GM19025 (cell line): ENCODE results near the gene LRRC74A.

Experiments used
- ATAC-seq: cut with Tn5 transposase; IDR thresholded peaks from one replicate; pipeline ENCODE4 v1.9.1; 2021; ENCODE audit warnings: mild to moderate bottlenecking, low read depth, moderate library complexity; ENCODE audit not compliant: unreplicated experiment

The LRRC74A gene

DNA sequence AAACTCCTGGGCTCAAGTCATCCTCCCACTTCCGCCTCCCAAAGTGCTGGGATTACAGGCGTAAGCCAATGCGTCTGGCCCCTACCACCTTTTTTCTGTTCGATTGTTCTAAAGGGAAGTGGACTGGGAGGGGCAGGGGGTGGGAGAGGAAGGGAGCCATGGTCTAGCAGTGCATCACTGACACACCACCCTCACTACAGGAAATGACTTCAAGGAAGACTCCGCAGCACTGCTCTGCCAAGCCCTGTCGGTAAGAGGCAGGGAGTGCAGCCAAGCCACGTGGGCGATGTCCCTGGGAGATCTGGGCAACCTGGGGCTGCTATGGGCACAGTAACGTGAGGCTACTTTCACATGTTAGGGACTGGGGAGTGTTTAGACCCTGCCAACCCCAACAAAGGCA lies 18.0 kb downstream of the LRRC74A start:
- ATAC-seq = no peak

DNA sequence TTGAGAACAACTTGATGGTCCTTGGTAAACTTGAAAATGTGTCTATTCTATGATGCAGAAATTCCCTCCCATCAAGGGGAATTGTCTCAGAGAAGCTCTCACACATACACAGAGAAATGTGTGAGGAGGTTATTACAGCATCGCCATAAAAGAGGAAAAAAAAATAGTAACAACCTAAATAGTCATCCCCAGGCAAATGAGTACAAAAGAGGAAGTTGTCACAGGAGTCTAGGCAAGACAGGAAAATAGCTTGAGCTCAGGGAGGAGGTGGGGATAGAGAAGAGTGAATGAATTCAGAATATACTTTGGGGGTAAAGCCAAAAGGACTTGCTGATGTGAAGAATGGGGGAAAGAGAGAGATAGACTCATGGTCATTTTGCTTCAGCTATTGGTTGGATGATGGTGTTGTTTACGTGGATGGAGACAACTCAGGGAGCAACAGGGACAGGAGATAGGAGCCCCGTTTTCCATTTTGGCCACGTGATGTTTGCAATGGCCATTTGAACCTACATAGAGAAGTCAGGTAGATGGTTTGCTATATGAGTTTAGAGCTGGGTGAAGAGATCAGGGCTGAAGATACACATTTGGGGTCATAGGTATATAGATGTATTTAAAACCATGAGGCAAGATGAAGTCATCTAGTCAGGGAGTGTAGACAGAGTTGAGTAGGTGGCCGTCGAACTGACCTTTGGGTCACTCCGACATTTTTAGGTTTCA lies 20.3 kb downstream of the LRRC74A start:
- ATAC-seq = no peak

DNA sequence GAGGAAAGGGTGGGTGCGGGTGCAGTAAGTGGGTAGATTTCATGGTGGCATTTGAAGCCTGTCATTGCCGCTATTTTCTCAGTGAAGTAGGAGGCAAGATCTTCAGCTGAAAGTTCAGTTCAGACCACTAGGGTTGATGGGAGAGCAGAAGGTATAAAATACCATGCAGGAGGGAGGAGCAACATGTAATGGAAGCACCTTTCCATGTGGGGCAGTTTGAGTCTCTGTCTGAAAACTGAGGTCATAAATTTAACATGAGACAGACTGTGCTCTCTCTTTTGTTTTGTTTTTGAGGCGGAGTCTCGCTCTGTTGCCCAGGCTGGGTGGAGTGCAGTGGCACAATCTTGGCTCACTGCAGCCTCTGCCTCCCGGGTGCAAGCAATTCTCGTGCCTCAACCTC lies 22.7 kb downstream of the LRRC74A start:
- no peak for ATAC-seq

DNA sequence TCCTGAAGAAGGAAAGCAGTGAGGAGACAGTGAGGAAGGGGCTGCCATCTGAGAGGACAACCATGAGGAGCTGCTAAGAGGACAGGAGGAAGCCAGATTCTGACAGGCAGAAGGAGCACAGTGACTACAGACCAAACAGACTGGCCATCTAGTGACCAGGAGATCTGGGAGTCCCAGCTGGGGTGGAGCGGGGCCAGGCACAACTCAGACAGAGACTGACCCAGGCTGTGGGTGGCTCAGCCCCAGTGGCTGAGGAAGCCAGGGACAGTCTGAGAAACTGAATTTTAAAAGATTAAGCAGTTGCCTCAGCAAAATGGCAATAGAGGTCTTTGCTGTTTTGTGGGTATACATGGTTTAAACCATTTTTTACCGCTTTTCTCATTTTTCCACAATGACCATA lies 28.9 kb downstream of the LRRC74A start:
- no peak for ATAC-seq

DNA sequence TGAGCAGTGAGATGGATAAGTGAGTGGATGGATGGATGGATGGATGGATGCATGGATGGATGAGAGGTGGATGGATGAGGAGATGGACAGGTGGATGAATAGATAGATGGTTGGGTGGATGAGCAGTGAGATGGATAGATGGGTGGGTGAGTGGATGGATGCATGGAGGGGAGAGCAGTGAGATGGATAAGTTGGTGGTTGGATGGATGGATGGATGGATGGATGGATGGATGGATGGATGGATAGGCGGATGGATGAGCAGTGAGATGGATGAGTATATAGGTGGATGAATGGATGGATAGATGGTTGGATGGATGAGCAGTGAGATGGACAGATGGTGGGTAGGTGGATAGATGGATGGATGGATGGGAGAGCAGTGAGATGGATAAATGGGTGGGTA lies 30.6 kb downstream of the LRRC74A start:
- no peak for ATAC-seq

DNA sequence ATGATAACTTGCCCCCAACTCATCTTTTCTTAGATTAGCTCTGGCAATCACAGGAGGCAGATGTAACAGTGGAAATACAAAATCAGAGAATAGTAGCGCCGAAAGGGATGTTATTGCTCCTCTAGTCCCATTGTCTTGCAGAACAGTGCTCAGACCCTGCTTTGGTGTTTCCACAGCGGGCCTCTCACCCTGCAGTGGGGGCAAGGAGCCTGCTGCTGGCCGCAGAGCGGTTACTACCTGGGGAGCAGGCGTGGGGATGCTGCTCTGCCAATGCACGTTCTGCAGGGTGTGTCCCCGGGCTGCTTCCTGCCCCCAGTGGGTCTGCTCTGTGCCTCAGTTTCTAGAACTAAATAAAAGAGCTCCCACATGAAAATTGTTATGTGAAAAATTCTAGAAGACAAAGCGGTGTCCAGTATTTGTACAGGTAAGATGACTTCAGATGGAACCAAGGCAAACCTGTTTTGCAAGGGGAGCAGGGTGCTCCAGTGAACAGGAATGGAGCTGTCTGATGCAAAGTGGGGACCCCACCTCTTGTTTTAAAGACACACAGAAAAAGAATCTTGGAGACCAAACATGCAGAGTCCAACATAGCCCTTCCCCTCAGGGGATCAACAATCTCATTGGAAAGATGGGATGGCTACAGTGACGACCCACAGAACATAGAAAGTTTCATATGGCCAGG lies 35.5 kb downstream of the LRRC74A start:
- ATAC-seq = no peak

DNA sequence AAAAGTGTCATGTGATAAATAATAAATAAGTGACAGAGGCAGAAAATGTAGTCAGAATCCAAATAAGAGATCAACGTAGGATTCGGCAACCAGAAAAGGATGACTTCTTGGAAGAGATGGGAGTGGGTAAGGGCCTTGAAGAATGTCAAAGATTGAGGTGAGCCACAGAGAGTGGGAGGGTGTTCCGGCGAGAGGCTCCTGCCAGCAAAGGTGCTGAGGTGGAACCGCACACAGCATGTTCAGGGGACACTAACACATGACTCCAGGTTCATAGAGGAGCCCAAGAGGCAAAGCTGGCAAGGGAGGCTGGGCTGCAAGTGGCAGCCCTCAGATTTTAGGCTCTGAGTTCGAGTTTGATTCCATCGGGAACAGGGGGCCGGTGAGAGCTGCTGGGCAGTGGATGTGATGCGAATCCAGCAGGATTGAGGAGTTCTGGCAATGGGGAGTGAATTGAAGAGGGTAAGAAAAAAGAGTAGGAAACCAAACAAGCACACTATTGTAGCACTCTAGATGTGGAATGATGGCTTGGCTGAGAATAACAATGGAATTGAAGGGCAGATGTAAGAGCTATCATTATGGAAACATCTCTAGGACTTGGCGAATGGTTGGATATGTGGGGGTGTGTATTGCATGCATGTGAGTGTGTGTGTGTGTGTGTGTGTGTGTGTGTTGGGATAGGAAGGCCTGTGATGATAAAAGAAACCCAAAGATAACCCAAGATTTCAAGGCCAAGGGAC lies 36.5 kb downstream of the LRRC74A start:
- no peak for ATAC-seq

DNA sequence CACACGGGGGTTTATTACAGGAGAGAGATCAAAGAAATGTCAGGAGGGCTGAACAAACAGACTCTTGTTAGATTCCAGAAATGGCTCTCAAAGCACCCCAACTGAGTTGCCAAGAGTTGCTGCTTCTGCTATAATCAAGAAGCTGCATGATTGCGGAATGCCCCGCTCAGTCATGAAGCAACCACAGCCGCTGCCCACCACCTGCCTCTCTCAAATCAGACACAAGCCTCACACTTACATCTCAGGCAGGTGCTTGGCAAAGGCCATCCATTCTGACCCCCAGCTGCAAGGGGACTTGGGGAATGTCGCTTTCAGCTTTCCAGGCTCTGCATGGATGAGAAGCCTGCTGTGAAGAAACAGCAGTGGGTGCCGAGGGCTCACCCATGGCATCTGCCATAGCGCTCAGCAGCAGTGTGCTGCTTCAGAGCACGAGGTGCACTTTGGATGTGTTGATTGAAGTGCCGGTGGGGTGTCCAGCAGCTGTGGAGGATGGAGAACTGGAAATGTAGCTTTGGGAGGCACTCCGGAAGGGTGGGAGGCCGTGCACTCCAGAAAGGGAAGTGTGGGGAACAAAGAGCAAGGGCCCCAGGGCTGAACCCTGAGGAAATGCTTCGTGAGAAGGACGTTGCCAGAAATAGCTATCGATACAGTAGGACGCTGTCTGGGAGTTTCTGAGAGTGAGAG lies 37.7 kb downstream of the LRRC74A start:
- no peak for ATAC-seq

DNA sequence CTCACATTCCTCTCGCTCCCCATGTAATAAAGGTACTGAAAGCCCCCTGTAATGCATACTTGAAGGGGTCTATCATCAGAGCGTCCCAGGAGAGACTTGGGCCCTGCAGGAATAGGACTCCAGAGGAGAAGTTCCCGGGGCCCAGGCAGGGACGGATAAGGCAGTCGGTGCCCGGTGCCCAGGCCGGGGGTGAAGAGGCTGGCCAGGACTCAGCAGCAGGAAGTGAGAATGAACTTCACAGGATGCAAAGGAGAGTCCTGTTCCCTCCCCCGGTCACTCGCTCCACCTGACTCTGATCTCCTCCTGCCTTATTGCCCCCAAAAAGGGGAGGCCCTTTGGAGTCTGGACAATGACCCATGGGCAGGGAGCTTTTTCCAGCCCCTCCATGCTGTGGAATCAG lies 40.2 kb downstream of the LRRC74A start:
- ATAC-seq = no peak

DNA sequence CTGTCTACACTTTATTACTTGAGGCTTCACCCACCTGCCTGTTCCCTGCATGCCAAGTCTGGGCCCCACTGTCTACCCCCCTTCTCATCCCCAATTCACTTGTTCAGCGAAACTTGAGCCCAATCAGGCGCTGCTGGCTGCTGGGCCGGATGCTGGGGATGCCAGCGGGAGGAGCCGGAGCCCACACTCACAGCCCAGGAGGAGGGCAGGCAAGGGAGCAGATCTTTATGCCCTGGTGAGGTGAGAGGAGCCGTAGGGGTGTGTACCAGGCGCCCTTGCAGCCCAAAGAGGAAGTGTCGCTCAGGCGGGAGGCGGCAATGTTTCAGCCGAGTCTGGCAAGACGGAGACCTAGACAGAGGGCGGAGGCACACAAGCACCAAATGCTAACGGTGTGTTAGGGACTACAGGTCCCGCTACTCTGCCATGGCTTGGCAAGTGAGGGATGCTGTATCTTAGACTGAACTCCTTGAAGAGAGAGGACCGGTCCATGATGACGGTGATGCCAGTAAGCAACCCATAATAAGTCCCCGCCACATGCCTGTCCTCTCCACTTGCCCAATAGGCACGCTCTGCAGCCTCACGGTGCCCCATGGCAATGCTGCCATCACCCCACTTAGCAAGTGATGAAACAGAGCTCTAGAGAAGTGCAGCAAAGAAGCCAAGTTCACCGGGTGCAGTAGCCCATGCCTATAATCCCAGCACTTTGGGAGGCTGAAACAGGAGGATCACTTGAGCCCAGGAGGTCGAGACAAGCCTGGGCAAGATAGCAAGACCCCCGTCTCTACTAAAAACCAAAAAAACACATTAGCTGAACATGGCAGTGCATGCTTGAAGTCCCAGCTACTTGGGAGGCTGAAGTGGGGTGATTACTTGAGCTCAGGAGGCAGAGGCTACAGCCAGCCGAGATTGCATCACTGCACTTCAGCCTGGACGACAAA lies 41.6 kb downstream of the LRRC74A start:
- ATAC-seq = no peak

DNA sequence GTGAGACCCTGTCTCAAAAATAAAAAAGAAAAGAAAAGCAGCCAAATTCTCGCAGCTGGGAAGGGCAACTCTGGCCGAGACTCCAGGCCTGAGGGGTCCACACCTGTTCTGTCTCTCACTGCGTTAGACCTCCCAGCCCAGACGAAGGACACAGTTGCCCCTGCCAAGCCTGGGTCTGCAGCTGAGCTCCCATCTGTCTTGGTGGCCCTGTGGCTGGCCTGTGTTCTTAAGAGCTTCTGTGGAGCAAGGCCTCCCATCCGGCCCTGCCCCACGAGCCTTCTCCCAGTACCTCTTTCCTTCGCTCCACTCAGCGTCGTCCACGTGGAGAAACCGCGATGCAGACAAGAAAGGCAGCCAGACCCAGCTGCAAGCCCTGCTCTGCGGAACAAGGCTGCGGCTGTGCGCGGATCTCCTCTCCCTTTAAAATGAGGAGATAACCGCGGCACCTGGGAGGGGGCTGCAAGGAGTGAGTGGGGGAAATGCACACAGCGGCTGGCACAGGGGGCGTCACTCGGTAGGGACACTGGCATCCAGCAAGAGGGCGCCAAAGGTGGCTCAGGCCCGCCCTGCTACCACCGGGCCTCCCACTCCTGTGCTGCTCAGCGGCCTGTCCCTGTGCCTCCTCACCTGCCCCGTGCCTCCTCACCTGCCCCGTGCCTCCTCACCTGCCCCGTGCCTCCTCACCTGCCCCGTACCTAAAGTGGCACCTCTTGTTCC lies 42.4 kb downstream of the LRRC74A start:
- no peak for ATAC-seq

DNA sequence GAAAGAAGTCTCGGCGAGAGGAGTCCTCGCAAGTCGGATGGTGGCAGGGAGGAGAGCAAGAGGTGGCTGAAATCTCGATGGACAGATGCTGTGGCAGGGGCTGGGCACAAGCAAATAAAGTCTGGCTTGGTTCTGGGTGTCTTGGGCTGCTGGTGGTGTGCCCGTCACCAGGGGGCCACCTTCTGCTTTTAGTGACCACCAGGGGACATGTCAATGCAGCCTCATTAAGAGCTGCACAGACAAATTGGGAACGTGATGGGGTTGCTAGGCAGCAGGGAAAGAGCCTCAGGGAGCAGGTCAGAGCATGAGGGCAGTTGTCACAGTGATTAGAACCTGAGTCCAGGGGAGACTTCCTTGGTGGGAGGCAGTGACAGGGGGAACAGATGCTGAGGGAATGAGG lies 44.0 kb downstream of the LRRC74A start:
- ATAC-seq = no peak

DNA sequence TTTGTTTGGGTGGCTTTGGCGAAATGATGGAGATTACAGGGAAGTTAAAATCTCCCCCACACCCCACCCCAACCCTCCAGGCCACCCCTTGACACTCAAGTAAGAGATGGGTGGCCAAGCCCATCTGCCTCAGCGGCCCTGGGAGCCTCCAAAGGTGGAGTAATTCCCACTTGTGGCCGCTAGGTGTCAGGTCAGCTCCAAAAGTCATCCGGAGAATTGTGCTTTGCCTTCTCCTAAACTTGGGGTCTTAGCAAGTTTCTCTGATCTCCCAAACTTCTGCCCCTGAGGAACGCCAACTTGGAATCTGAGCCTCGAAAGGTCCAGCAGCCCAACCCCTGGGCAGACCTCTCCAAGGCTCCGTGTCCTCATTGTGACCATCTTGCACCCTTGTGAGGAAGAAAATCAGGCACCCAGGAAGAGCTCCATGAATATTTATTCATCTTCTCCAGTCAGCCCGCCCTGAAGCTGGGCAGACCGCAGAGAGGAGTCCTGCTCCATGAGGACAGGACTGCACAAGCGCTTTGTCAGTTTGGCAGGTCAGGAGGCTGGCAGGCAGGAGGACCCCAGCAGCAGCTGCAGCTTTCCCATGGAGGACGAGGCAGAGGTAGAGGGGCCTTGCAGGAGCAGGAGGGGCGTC lies 46.7 kb downstream of the LRRC74A start:
- ATAC-seq = no peak

DNA sequence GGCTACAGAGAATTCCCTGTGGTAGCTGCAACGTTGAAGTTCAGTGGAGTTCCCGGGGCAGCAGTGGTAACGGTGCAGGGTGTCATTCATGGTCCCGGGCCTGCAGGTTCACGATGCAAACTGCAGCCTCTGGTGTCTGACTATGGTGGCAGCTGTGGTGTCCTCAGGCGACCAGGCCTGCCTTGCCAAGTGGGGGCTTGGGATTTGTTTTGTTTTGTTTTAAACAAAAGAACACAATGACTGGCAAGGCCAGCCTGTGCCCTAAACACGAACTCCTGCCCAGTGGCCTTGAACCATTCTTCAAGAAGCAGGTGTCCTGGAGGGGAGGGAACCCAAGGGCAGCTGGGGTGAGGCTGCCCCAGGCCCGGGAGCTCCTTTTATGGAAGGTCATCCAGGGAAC lies 48.5 kb downstream of the LRRC74A start:
- no peak for ATAC-seq

DNA sequence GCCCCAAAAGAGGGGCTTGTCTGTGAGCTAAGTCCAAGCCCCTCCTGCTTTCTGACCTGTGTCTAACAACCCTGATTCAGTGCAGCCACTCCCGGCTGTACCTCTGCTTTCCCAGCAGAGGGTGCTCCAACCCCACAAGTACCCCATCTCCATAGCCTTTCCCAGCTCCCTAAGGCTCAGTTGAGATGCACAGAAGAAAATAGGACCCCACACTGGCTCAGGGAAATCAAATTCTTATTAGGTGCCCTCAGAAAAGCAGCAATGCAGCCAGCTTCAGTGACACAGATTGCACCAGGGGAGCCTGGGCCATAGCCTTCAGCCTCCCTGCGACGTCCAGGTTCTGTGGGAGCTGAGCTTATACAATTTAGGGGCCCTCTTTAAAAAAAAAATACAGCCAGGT lies 49.9 kb downstream of the LRRC74A start:
- no peak for ATAC-seq

DNA sequence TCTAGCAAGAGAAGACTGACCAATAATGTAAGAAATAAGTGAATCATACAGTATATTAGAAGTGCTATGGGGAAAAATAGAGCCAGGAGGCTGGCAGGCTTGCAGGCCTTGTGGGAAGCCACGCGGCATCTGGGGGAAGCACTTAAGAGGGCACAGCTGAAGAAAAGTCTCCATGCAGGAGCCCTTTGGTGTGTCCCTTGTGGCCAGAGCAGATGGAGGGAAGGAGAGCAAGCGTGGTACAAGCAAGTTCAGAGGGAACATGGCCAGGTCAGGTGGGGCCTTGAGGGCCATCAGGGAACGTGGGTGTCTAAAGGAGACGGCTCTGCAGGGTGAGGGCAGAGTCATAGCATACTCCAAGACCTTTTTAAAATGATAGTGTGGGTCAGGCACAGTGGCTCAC lies 51.7 kb downstream of the LRRC74A start:
- no peak for ATAC-seq

DNA sequence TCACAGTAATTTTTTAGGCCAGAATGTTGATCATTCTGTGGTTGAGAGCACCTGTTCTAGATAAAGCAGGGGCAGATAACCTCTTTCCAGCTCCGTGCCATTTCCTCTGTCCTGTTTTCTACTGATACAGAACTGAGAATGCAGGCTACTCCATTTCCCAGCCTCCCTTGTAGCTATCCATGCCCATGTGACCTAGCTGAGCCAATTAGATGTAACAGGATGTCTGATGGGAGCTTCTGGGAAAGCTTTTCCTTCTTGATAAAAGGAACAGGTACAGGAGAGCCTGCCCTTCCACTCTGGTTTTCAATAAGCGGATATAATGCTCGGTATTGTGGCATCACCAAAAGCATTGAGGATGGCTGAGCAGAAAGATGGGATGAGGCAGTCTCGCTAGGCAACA lies 54.2 kb downstream of the LRRC74A start:
- no peak for ATAC-seq

DNA sequence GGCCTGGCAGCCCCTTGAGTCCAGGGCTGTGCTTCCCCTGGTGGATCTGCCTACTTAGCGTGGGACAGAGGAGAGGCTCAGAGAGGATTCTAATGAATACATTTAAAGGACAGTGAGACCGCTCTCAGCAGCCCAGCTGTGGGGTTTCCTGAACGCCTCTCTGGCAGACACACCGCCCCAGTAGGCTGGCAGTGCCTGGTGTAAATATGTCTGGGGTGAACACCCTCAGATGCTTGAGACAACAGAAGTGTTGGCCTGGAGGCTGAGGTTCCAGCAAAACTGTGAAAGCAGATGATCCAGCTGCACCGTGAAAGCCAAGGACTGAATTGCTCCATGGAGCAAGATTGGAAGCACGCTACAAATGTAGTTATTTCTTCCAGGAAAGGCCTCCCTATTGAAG lies 55.1 kb downstream of the LRRC74A start:
- no peak for ATAC-seq

DNA sequence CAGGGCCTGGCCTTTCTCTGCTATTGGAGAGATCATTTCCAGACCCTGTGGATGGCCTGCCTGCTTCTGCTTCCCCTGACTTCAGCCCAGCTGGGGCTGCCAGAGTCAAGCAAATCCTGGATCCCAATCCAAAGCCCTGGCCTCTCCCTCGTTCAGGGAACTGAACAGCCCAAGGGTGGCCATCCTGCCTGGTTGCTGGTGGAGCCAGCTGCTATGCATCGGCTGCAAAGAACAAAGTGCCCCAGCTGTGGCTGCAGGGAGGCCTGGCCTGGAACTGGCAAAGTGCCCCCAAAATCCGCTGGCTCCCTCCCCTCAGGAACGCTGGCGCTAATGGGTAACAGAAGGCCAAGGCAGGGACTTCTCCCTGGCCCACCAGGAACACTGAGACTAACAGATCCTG lies 56.4 kb downstream of the LRRC74A start:
- no peak for ATAC-seq
